ENCODE measurements around the gene TMEM63B.

GRCh38 chr6:44096612-44097011 is 30.7 kb upstream of the TMEM63B start:
- TF ChIP-seq EZH2 (IDR thresholded peaks at IDR 0.05) (no peak), POLR2AphosphoS5 (IDR thresholded peaks at IDR 0.05; ENCODE audit: borderline replicate concordance, low read depth, low read length) (no peak), FOXP2 (optimal IDR thresholded peaks at IDR 0.05; ENCODE audit: control extremely low read depth, extremely low read length, insufficient read depth) (no peak)
